HEK293T (cell line): Measurements from ENCODE around the gene SDC4.

Source experiments
- CTCF ChIA-PET: fragments of 350-600 bp; formaldehyde crosslinking; extraction: SDS; loops from one replicate; lab custom pipeline; 2021; ENCODE audit warnings: antibody characterized with exemption, inconsistent platforms; lab: Yijun Ruan, JAX
- POLR2A ChIA-PET: fragments of 350-600 bp; formaldehyde crosslinking; extraction: SDS; loops from one replicate; lab custom pipeline; 2020; ENCODE audit warnings: antibody characterized with exemption, inconsistent platforms; lab: Yijun Ruan, JAX
- DNase-seq: peaks from one replicate; pipeline ENCODE4 v3.0.0; 2012; ENCODE audit warnings: mixed read lengths; ENCODE audit errors: extremely low spot score
- ARNT ChIP-seq: fragments of 450-650 bp; IDR thresholded peaks from 2 replicates; pipeline ENCODE4 v1.6.1; 2017; ENCODE audit warnings: mild to moderate bottlenecking
- BHLHE40 ChIP-seq: fragments of 450-650 bp; IDR thresholded peaks from 2 replicates; pipeline ENCODE4 v1.6.1; 2016; ENCODE audit warnings: mild to moderate bottlenecking, moderate library complexity, borderline replicate concordance
- CTBP1 ChIP-seq: fragments of 450-650 bp; IDR thresholded peaks from 2 replicates; pipeline ENCODE4 v1.6.1; 2016; ENCODE audit warnings: borderline replicate concordance
- ELF4 ChIP-seq: fragments of 450-650 bp; IDR thresholded peaks from 2 replicates; pipeline ENCODE4 v1.6.1; 2017; ENCODE audit warnings: antibody characterized with exemption
- FOXA1 ChIP-seq: fragments of 450-650 bp; IDR thresholded peaks from 2 replicates; pipeline ENCODE4 v1.6.1; 2016; ENCODE audit warnings: mild to moderate bottlenecking
- FOXK2 ChIP-seq: fragments of 450-650 bp; IDR thresholded peaks from 2 replicates; pipeline ENCODE4 v1.6.1; 2016; ENCODE audit warnings: mild to moderate bottlenecking
- FOXM1 ChIP-seq: fragments of 450-650 bp; IDR thresholded peaks from 2 replicates; pipeline ENCODE4 v1.6.1; 2017; ENCODE audit warnings: mild to moderate bottlenecking, borderline replicate concordance
- HDGF ChIP-seq: fragments of 450-650 bp; IDR thresholded peaks from 2 replicates; pipeline ENCODE4 v1.6.1; 2017; ENCODE audit warnings: antibody characterized with exemption, borderline replicate concordance
- L3MBTL2 ChIP-seq: fragments of 450-650 bp; conservative IDR thresholded peaks from 2 replicates; pipeline ENCODE4 v1.6.1; 2016; ENCODE audit warnings: mild to moderate bottlenecking
- LEF1 ChIP-seq: fragments of 450-650 bp; IDR thresholded peaks from 2 replicates; pipeline ENCODE4 v1.6.1; 2017; ENCODE audit warnings: mild to moderate bottlenecking, borderline replicate concordance
- NFRKB ChIP-seq: fragments of 450-650 bp; IDR thresholded peaks from 2 replicates; pipeline ENCODE4 v1.6.1; 2016; ENCODE audit warnings: mild to moderate bottlenecking, moderate library complexity
- SP1 ChIP-seq: fragments of 450-650 bp; IDR thresholded peaks from 2 replicates; pipeline ENCODE4 v1.6.1; 2017
- SUZ12 ChIP-seq: fragments of 450-650 bp; IDR thresholded peaks from 2 replicates; pipeline ENCODE4 v1.6.1; 2016; ENCODE audit warnings: mild to moderate bottlenecking
- TARDBP ChIP-seq: fragments of 450-650 bp; IDR thresholded peaks from 2 replicates; pipeline ENCODE4 v1.6.1; 2016
- ZNF384 ChIP-seq: fragments of 450-650 bp; IDR thresholded peaks from 2 replicates; pipeline ENCODE4 v1.6.1; 2016
- TF ChIP-seq, protein P1 (sequence below): fragments of 450-650 bp; IDR thresholded peaks from 2 replicates; pipeline ENCODE4 v1.6.1; 2016

Gene SDC4

DNA sequence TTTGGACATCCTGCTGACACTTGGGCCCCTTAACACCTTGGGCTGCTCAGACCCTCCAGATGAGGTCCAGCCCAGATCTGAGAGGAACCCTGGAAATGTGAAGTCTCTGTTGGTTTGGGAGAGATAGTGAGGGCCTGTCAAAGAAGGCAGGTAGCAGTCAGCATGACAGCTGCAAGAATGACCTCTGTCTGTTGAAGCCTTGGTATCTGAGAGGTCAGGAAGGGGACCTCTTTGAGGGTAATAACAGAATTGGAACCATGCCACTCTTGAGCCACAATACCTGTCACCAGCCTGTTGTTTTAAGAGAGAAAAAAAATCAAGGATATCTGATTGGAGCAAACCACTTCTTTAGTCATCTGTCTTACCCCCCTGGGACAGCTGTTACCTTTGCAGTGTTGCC, 18.9 kb upstream of the SDC4 start:
- CTCF ChIA-PET, result no interaction called here
- POLR2A ChIA-PET, result no interaction called here
- DNase-seq, result no peak
- TF ChIP-seq ELF4 (no peak), ARNT (no peak), FOXA1 (no peak), SUZ12 (no peak), CTBP1 (no peak), L3MBTL2 (no peak), SP1 (no peak), LEF1 (no peak), FOXK2 (no peak), HDGF (no peak), BHLHE40 (no peak), TARDBP (no peak), FOXM1 (no peak), NFRKB (no peak), ZNF384 (no peak)
- TF ChIP-seq, protein P1, sequence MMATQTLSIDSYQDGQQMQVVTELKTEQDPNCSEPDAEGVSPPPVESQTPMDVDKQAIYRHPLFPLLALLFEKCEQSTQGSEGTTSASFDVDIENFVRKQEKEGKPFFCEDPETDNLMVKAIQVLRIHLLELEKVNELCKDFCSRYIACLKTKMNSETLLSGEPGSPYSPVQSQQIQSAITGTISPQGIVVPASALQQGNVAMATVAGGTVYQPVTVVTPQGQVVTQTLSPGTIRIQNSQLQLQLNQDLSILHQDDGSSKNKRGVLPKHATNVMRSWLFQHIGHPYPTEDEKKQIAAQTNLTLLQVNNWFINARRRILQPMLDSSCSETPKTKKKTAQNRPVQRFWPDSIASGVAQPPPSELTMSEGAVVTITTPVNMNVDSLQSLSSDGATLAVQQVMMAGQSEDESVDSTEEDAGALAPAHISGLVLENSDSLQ, result no peak

DNA sequence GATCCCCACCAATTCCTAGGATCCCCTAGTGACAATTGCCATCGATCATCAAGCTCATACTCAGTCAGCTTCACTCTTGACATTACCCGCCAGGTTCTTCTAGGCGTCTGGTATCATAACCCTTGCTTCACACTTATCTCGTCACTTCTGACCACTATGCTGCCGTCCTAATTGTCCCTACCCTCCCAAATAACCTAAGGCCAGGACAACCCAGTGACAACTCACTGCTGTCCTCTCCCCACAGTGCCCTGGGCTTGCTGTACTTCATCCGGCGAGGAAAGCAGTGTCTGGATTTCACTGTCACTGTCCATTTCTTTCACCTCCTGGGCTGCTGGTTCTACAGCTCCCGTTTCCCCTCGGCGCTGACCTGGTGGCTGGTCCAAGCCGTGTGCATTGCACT, 18.4 kb upstream of the SDC4 start:
- no peak for DNase-seq
- POLR2A ChIA-PET, result no interaction called here
- no peak for TF ChIP-seq CTBP1
- TF ChIP-seq FOXM1, result no peak
- no peak for TF ChIP-seq ARNT
- TF ChIP-seq, protein P1, result no peak
- no peak for TF ChIP-seq TARDBP
- no peak for TF ChIP-seq NFRKB
- TF ChIP-seq ZNF384, result no peak
- no peak for TF ChIP-seq SUZ12
- no peak for TF ChIP-seq FOXA1
- TF ChIP-seq BHLHE40, result no peak
- no peak for TF ChIP-seq LEF1
- TF ChIP-seq SP1, result no peak
- no peak for TF ChIP-seq ELF4
- TF ChIP-seq L3MBTL2, result no peak
- no peak for TF ChIP-seq HDGF
- TF ChIP-seq FOXK2, result no peak
- CTCF ChIA-PET, result no interaction called here

DNA sequence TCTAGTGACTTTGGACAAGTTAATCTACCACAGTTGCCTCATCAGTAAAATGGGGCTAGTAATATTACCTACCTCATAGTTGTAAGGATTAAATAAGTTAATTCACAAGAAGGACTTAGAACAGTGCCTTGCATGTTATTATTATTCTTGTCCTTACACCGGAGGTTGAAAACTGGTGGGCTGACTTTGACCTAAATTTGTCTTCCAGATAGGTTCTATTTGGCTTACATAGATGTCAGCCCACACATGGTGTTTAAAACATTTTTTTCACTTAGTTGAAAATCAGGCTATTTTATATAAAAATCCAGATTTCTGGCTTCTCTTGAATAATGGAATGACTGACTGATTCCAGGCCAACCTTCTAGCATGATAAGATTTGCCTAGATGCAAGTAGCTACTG, 18.0 kb upstream of the SDC4 start:
- no peak for TF ChIP-seq BHLHE40
- no peak for TF ChIP-seq ELF4
- no peak for TF ChIP-seq NFRKB
- no peak for TF ChIP-seq TARDBP
- no peak for TF ChIP-seq FOXM1
- TF ChIP-seq HDGF, result no peak
- no peak for TF ChIP-seq SP1
- no peak for TF ChIP-seq ARNT
- no peak for TF ChIP-seq L3MBTL2
- TF ChIP-seq CTBP1, result no peak
- no peak for TF ChIP-seq SUZ12
- no peak for TF ChIP-seq FOXK2
- no peak for DNase-seq
- ChIA-PET CTCF (no interaction called here), POLR2A (no interaction called here)

GRCh38 chr20:45365444-45365970, 17.3 kb upstream of the SDC4 start:
- POLR2A ChIA-PET, result no interaction called here
- CTCF ChIA-PET, result no interaction called here
- no peak for DNase-seq
- TF ChIP-seq ZNF384, result no peak

DNA sequence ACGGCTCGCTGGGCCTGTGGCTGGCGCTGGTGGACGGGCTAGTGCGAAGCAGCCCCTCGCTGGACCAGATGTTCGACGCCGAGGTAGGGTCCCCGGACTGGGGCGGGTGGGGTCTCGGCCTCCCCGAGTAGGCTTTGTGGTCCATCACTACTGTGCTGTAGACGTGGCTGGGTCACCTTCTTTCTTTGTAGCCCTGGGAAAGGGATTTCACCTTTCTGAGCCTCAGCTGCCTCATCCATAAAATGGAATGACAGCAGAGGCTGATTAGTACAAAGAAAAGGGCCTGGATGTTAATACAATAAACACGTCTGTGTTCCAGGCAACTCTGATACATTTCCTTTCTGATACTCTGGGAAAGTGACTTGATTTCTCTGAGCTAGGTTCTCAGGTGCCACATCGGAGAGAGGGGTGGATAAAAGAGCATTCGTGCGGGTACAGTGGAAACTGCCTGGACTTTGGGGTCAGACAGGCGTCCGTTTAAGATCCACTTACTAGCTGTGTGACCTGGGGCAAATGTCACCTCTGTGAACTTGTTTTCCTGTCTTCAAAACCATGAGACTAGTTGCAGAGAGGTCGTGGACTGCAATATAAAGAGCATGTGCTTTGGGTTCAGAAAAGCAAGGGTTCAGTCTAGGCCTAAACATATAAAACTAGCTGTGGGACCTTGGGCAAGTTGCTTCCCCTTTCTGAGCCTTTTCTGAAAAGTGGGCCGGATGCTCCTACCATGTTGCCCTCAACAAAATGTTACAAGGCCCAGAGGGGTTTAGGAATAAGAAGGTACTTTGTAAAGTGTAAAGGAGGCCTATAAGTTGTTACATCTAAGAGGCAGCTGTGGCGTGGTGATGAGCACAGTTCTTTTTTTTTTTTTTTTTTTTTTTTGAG, 15.6 kb upstream of the SDC4 start:
- CTCF ChIA-PET, result interaction anchor here (0.8 to 2.2 kb wide), 6 partner anchors 10 to 127 kb away, joined by 3 to 9 read pairs (median 4); no protein-coding TSS in a partner anchor
- DNase-seq, result no peak
- TF ChIP-seq ARNT, result no peak
- 0 out of 2 replicates have a peak, but pooled peaks have one; percentile 24 for TF ChIP-seq ZNF384
- POLR2A ChIA-PET, result interaction anchor here (1.0 to 2.9 kb wide), 12 partner anchors 8 to 86 kb away, joined by 4 to 25 read pairs (median 8); partner anchors contain the start of genes DBNDD2, PIGT and SDC4

DNA sequence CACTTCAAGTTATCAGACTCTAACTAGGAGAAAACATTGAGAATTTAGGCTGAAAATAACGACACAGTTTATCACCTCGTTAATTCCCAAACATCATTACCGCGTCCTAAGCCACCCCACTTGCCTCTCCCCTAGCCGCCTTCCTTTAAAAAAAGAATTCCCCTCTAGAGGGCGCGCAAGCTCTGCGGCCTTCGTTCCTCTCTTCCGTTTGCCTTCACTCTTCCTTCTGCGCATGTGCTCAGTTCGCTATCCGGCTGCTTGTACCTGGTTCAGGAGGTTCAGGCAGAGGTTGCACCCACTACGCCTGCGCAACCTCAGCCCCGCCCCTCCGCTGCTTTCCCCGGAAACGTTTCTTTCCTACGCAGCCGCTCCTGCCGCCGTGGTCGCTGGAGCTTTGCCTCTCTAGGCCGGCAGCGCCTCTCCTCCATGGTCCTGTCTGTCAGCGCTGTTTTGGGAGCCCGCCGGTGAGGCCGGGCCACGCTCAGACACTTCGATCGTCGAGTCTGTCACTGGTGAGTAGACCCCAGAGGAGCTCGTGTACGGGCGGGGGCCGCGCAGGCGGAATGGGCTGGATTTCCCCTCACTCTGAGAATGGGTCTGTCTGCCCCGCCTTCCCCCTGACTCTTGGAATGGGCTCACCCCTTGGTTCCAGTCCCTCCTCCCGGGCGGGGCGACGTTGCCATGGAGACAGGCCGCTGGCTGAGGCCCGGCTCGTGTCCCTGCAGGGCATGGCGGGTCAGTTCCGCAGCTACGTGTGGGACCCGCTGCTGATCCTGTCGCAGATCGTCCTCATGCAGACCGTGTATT, 14.8 kb upstream of the SDC4 start, which contains the start of gene SYS1:
TSS of gene SYS1 (plus strand) at position 353 of the 807 bp plus-strand sequence. CDS start at position 729, 376 bp downstream.
- ChIA-PET POLR2A (interaction anchor here (0.6 to 2.9 kb wide), 14 partner anchors 9 to 518 kb away, joined by 3 to 25 read pairs (median 6); partner anchors contain the start of genes DBNDD2, PIGT, SDC4 and ZSWIM1), CTCF (interaction anchor here (0.7 to 2.2 kb wide), 8 partner anchors 10 to 128 kb away, joined by 3 to 9 read pairs (median 6); no protein-coding TSS in a partner anchor)
- peak; percentile 98 for DNase-seq
- TF ChIP-seq, protein P1, result peak; percentile 86
- TF ChIP-seq ELF4 (peak; percentile 45; the same call in 1 of the 2 replicates), L3MBTL2 (peak; percentile 42), ZNF384 (no peak)
